GM19193 (cell line): ENCODE measurements around the gene SFMBT2.

Experiments
- POLR2A ChIP-seq: IDR thresholded peaks from 4 replicates; pipeline ENCODE4 v1.6.1; 2011; ENCODE audit not compliant: insufficient read depth, insufficient read length; ENCODE audit errors: extremely low read depth

Gene SFMBT2

GRCh38 chr10:7260912-7261311, 149.9 kb downstream of the SFMBT2 start:
- TF ChIP-seq POLR2A: no peak

- no peak for TF ChIP-seq POLR2A
Observed at GRCh38 chr10:7260412-7260900, 150.4 kb downstream of the SFMBT2 start.

DNA sequence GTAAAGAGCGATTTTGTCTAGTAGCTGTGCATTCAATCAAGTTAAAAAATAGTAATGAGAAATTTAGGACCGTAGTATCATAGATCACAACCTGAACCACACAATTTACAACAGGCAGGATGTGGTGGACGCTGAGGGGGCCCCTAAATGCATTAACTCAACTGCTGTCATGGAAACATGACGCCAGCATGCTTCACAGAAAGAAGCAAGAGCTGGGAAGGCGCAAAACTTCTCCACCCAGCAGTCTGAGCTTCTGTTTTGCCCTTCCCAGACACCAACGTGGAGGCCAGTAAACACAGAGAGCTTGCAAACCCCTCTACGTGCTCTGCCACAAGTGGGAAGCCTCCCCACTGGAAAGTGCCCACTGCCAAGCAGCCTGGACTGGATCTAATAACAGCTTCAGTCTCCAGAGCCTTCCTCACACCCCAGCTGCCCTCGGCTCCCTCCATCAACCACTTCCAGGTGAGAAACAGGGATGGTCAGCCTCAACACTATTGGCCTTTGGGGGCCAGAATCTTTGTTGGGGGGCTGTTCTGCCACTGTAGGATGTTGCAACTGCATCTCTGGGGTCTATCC, 151.8 kb downstream of the SFMBT2 start:
- no peak for TF ChIP-seq POLR2A

GRCh38 chr10:7255517-7255916, 155.3 kb downstream of the SFMBT2 start:
- no peak for TF ChIP-seq POLR2A

- TF ChIP-seq POLR2A: no peak
Observed at GRCh38 chr10:7251696-7252465, 159.0 kb downstream of the SFMBT2 start.

GRCh38 chr10:7250236-7250635, 160.6 kb downstream of the SFMBT2 start:
- no peak for TF ChIP-seq POLR2A

GRCh38 chr10:7248585-7249164, 162.2 kb downstream of the SFMBT2 start:
- no peak for TF ChIP-seq POLR2A

DNA sequence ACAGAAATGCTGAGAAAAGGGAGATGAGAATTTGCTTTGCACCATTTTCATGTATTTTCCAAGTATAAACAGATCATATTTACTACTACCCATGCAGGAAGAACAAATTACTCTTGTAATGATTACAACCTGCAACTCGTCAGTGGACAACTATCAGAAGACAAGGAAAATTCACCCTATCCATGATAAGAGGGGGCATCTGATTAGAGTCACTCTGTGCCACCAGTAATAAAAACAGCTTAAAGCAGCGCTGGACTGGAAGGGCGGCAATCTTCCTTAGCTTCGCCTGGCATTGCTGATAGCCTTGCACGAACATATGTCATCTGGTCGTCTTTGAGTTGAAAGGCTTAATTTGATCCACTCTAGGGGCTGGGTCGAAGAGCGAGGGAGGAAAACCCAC, 162.7 kb downstream of the SFMBT2 start:
- TF ChIP-seq POLR2A: no peak

GRCh38 chr10:7245505-7245904, 165.3 kb downstream of the SFMBT2 start:
- TF ChIP-seq POLR2A: no peak

DNA sequence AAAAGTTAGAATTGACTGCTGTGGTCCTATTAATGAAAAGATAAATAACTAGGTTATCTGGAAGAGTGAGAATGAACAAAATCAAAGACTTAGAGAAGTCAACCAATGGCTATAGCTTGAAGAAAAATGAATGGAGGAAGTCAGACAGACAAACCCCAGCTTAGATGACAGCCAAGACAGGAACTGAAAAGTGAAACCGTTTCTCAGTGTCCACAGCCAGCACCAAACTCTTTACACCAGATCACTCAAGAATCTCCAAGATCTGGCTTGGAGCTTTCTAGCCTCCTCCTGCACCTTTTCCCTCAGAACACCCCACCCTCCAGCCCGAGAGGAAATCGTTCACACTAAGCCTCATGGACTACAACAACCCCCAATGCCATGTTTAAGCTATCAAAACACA, 167.0 kb downstream of the SFMBT2 start:
- no peak for TF ChIP-seq POLR2A

- no peak for TF ChIP-seq POLR2A
Observed at GRCh38 chr10:7243139-7243538, 167.7 kb downstream of the SFMBT2 start.

DNA sequence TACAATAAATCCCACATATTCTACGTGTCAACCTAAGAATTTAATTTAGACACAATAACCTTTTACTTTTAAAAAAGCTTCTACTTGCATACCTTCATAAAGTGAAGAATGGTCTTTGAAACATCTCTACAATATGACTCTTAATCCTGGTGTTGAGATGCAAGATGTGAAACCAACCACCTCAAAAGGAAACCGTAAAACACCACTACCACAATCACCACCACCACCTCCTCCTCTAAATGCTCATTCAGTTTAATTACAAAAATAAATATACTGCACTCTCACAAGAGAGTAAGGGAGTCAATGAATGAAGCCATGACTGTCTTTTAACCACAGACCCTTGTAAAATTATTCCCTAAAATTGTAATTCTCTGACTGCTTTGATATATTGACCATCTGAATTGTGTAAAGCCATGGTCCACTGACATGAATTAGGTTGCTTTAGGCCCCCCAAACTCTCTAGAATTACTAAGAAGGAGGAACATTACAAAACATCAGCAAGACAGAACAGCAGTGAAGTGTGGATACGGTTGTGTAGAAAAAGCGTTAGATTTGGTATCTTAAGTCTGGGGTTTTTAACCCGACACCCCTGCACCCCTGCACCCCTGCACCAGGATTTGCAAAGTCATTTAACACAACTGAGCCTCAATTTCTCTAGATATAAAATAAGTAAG, 171.4 kb downstream of the SFMBT2 start:
- no peak for TF ChIP-seq POLR2A

DNA sequence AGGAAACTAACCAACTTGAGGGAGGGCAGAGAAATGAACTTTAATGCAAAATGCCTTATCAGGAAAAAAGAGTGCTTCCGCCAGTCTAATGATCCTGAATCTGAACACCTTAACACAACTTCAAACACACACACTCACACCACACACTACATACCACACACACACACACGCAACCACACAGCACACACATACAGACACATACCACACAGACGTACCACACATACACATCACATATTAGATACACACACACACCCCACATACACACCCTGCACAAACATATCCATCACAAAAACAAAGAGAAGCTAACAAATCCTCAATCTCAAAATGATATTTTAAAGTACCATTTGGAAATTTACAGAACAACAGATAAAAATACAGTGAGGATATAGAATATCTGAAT, 175.5 kb downstream of the SFMBT2 start:
- TF ChIP-seq POLR2A: no peak

DNA sequence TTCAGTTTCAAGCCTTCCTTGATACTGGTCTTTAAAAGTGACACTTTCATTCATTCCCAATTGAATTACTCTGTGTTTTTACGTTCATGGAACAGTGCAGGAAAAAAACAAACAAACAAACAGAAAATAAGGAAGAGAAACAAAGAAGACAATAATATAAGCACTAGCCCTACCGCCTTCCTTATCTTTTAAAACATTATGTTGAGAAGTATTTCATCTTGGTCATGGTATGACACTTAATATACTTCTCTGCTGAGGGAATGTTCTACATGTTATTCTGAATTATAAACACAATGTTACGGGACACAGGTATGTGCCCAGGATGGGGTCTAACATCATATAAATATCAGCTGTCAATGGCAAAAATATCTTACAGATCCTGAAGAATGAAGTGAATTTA, 176.7 kb downstream of the SFMBT2 start:
- no peak for TF ChIP-seq POLR2A

DNA sequence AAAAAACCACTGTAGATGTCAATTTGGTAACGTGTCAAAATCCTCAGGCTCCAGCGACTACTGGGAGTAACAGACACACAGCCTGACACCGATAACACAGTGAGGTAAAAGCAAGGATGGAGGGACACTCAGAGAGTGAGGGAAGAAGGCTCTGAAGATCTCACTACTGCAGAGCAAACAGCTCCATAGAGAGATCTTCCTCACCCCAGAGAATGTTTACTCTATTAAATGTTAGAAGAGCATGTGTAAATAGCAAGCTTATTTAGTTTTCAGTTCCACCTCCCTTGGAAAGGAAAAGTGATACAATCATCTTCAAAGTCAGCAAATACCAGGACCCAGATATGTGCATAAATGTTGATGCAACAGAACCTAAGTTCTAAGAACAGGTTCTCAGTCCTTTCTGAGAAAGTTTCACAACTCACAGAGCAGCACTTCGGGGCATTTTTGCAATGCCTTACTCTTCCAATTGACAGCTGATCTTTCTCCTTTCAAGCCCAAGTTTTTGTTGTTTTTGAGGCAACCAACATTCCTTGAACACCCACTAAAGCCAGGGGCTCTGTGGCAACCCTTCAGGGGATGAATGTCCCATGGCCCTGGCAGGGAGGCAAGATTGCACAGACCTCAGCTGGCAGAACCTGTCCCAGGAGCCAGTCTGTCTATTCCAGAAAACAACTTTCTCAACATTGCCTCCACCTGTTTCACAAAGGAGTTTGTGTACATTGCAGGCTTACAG, 177.4 kb downstream of the SFMBT2 start:
- no peak for TF ChIP-seq POLR2A
